ENCODE measurements around the gene FAAH.

- no peak for TF ChIP-seq SETDB1 (CRISPR knock-in tag; IDR thresholded peaks at IDR 0.05; ENCODE audit: borderline replicate concordance)
- TF ChIP-seq, protein P1, sequence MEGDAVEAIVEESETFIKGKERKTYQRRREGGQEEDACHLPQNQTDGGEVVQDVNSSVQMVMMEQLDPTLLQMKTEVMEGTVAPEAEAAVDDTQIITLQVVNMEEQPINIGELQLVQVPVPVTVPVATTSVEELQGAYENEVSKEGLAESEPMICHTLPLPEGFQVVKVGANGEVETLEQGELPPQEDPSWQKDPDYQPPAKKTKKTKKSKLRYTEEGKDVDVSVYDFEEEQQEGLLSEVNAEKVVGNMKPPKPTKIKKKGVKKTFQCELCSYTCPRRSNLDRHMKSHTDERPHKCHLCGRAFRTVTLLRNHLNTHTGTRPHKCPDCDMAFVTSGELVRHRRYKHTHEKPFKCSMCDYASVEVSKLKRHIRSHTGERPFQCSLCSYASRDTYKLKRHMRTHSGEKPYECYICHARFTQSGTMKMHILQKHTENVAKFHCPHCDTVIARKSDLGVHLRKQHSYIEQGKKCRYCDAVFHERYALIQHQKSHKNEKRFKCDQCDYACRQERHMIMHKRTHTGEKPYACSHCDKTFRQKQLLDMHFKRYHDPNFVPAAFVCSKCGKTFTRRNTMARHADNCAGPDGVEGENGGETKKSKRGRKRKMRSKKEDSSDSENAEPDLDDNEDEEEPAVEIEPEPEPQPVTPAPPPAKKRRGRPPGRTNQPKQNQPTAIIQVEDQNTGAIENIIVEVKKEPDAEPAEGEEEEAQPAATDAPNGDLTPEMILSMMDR (CRISPR knock-in tag; IDR thresholded peaks at IDR 0.05) = no peak
- no peak for TF ChIP-seq TBL1XR1 (IDR thresholded peaks at IDR 0.05; ENCODE audit: borderline replicate concordance, low read length, partially characterized antibody)
- TF ChIP-seq, protein P2, sequence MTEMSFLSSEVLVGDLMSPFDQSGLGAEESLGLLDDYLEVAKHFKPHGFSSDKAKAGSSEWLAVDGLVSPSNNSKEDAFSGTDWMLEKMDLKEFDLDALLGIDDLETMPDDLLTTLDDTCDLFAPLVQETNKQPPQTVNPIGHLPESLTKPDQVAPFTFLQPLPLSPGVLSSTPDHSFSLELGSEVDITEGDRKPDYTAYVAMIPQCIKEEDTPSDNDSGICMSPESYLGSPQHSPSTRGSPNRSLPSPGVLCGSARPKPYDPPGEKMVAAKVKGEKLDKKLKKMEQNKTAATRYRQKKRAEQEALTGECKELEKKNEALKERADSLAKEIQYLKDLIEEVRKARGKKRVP (CRISPR knock-in tag; IDR thresholded peaks at IDR 0.05) = no peak
- TF ChIP-seq, protein P3, sequence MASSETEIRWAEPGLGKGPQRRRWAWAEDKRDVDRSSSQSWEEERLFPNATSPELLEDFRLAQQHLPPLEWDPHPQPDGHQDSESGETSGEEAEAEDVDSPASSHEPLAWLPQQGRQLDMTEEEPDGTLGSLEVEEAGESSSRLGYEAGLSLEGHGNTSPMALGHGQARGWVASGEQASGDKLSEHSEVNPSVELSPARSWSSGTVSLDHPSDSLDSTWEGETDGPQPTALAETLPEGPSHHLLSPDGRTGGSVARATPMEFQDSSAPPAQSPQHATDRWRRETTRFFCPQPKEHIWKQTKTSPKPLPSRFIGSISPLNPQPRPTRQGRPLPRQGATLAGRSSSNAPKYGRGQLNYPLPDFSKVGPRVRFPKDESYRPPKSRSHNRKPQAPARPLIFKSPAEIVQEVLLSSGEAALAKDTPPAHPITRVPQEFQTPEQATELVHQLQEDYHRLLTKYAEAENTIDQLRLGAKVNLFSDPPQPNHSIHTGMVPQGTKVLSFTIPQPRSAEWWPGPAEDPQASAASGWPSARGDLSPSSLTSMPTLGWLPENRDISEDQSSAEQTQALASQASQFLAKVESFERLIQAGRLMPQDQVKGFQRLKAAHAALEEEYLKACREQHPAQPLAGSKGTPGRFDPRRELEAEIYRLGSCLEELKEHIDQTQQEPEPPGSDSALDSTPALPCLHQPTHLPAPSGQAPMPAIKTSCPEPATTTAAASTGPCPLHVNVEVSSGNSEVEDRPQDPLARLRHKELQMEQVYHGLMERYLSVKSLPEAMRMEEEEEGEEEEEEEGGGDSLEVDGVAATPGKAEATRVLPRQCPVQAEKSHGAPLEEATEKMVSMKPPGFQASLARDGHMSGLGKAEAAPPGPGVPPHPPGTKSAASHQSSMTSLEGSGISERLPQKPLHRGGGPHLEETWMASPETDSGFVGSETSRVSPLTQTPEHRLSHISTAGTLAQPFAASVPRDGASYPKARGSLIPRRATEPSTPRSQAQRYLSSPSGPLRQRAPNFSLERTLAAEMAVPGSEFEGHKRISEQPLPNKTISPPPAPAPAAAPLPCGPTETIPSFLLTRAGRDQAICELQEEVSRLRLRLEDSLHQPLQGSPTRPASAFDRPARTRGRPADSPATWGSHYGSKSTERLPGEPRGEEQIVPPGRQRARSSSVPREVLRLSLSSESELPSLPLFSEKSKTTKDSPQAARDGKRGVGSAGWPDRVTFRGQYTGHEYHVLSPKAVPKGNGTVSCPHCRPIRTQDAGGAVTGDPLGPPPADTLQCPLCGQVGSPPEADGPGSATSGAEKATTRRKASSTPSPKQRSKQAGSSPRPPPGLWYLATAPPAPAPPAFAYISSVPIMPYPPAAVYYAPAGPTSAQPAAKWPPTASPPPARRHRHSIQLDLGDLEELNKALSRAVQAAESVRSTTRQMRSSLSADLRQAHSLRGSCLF (CRISPR knock-in tag; IDR thresholded peaks at IDR 0.05; ENCODE audit: borderline replicate concordance) = no peak
- TF ChIP-seq CREB1 (IDR thresholded peaks at IDR 0.05) = no peak
- TF ChIP-seq CREB1 (CRISPR knock-in tag; IDR thresholded peaks at IDR 0.05) = no peak
- TF ChIP-seq MTA1 (CRISPR knock-in tag; IDR thresholded peaks at IDR 0.05; ENCODE audit: borderline replicate concordance) = no peak
- no peak for TF ChIP-seq RBFOX2 (IDR thresholded peaks at IDR 0.05; ENCODE audit: low read depth, low read length)
- TF ChIP-seq EP300 (IDR thresholded peaks at IDR 0.05; ENCODE audit: low read depth in 2 of 2, low read length in 2 of 2) = no peak
- TF ChIP-seq EP300 (CRISPR knock-in tag; IDR thresholded peaks at IDR 0.05; ENCODE audit: borderline replicate concordance) = no peak
- TF ChIP-seq FOXO4 (CRISPR knock-in tag; conservative IDR thresholded peaks at IDR 0.05) = no peak
- TF ChIP-seq ZNF207 (IDR thresholded peaks at IDR 0.05; ENCODE audit: borderline replicate concordance) = no peak
- TF ChIP-seq NONO (IDR thresholded peaks at IDR 0.05) = no peak
- no peak for TF ChIP-seq NONO (CRISPR knock-in tag; conservative IDR thresholded peaks at IDR 0.05)
- TF ChIP-seq, protein P4, sequence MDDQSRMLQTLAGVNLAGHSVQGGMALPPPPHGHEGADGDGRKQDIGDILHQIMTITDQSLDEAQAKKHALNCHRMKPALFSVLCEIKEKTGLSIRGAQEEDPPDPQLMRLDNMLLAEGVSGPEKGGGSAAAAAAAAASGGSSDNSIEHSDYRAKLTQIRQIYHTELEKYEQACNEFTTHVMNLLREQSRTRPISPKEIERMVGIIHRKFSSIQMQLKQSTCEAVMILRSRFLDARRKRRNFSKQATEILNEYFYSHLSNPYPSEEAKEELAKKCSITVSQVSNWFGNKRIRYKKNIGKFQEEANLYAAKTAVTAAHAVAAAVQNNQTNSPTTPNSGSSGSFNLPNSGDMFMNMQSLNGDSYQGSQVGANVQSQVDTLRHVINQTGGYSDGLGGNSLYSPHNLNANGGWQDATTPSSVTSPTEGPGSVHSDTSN (CRISPR knock-in tag; IDR thresholded peaks at IDR 0.05; ENCODE audit: borderline replicate concordance) = no peak
- no peak for TF ChIP-seq ZNF317 (CRISPR knock-in tag; IDR thresholded peaks at IDR 0.05)
Measured at GRCh38 chr1:46400421-46400820, 6.3 kb downstream of the FAAH start.
